Breast epithelium (tissue), 3 donors: ENCODE measurements around the gene ZDHHC15.

Experiments
- CTCF ChIP-seq, 3 donors: fragments of 450-650 bp; IDR thresholded peaks; one replicate each; pipeline ENCODE4 v1.5.1; 2016 to 2017; ENCODE audit warnings: antibody characterized with exemption in 3 of 3, mild to moderate bottlenecking in 3 of 3, moderate library complexity in 3 of 3
- POLR2A ChIP-seq: fragments of 450-650 bp; IDR thresholded peaks from one replicate; pipeline ENCODE4 v1.6.1; 2016; ENCODE audit warnings: antibody characterized with exemption, mild to moderate bottlenecking, moderate library complexity
- POLR2AphosphoS5 ChIP-seq, 3 donors: sonication (generic); formaldehyde crosslinking; IDR thresholded peaks; one replicate each; pipeline ENCODE4 v1.6.1; 2017; ENCODE audit warnings: antibody characterized with exemption in 3 of 3

DNA sequence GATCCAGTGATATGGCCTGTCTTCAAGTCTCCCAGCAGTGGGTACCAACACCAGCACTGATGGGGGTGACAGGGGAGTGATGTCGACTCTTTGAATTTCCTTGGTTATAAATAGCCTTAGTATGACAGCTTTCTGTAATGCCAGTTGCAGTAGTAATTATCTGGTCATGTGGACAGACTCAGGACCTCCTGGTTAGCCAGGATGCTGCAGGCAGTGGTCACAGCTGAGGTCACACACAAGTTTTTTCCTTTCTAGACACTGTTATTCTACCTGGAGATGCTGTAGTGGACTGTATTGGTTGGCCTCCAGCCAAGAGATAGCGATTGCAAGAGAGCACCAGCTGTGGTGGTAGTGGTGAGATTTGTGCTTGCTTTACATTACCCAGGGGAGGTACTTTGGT, 185.3 kb downstream of the ZDHHC15 start:
- TF ChIP-seq CTCF (IDR thresholded peaks at IDR 0.05): no peak
- no peak for TF ChIP-seq POLR2AphosphoS5 (IDR thresholded peaks at IDR 0.05)
- no peak for TF ChIP-seq POLR2A
